ENCODE measurements around the gene SRPK2.

- no peak for TF ChIP-seq SUZ12 (IDR thresholded peaks at IDR 0.05)
- no peak for TF ChIP-seq BHLHE40 (IDR thresholded peaks at IDR 0.05; ENCODE audit: borderline replicate concordance)
- TF ChIP-seq TARDBP (IDR thresholded peaks at IDR 0.05), result no peak
- TF ChIP-seq LEF1 (IDR thresholded peaks at IDR 0.05; ENCODE audit: borderline replicate concordance), result no peak
- TF ChIP-seq ELF4 (IDR thresholded peaks at IDR 0.05), result no peak
- TF ChIP-seq CTBP1 (IDR thresholded peaks at IDR 0.05; ENCODE audit: borderline replicate concordance), result no peak
Observed at GRCh38 chr7:105250239-105250638, 138.5 kb downstream of the SRPK2 start.

Measured in HEK293T (cell line).